Calu3 (cell line): Measurements from ENCODE around the gene ZFYVE27. TPM values are rescaled to one million over a fixed set of nuclear protein-coding genes. Genes with fewer than 3 reads are reported as not detected.

Experiments used
- BruUV-seq: library from RNA; stranded (reverse); fragments of 400-500 nt; replicated peaks from 2 replicates; lab custom pipeline; 2021; lab: Mats Ljungman, UMichigan
- CTCF ChIA-PET: fragments of 300-600 bp; sonication (Branson Sonifier 250); formaldehyde crosslinking; loops from one replicate; lab custom pipeline; 2022; ENCODE audit warnings: antibody characterized with exemption; lab: Charles Lee
- DNase-seq: peaks from one replicate; pipeline ENCODE4 v3.0.0; 2022
- H3K27ac Mint-ChIP-seq: one replicate; pipeline ENCODE4 v1.8.0; 2022; ENCODE audit warnings: mixed read lengths; ENCODE audit not compliant: unreplicated experiment
- H3K27me3 Mint-ChIP-seq: one replicate; pipeline ENCODE4 v1.8.0; 2022; ENCODE audit warnings: mixed read lengths; ENCODE audit not compliant: unreplicated experiment
- H3K36me3 Mint-ChIP-seq: one replicate; pipeline ENCODE4 v1.8.0; 2022; ENCODE audit warnings: mild to moderate bottlenecking, moderate library complexity, mixed read lengths; ENCODE audit not compliant: insufficient read depth, unreplicated experiment
- H3K4me1 Mint-ChIP-seq: one replicate; pipeline ENCODE4 v1.8.0; 2022; ENCODE audit warnings: mild to moderate bottlenecking, low read depth, mixed read lengths; ENCODE audit not compliant: unreplicated experiment
- H3K4me3 Mint-ChIP-seq: one replicate; pipeline ENCODE4 v1.8.0; 2022; ENCODE audit warnings: mild to moderate bottlenecking, low read depth, moderate library complexity, mixed read lengths; ENCODE audit not compliant: unreplicated experiment
- H3K9me3 Mint-ChIP-seq: one replicate; pipeline ENCODE4 v1.8.0; 2022; ENCODE audit warnings: low read depth, mixed read lengths; ENCODE audit not compliant: unreplicated experiment
- intact Hi-C: fragments of 100-400 bp; cut with micrococcal nuclease; formaldehyde crosslinking; loops from one replicate; pipeline ENCODE4 v1.10.0; 2022; ENCODE audit not compliant: unreplicated experiment
- total RNA-seq: library from RNA; stranded (reverse); gene quantifications from 2 replicates; pipeline ENCODE4 v1.2.3, GENCODE V29; 2022
- TF ChIP-seq, protein P1 (sequence below): fragments of 200-600 bp; IDR thresholded peaks from one replicate; pipeline ENCODE4 v1.8.0; 2022; ENCODE audit warnings: antibody characterized with exemption; ENCODE audit not compliant: unreplicated experiment

Gene ZFYVE27
- total RNA-seq, 1 experiment from 2014 or later = 28.3 TPM

GRCh38 chr10:97759158-97759887 is 22.4 kb downstream of the ZFYVE27 start:
- no TSS peak for BruUV-seq
- H3K27ac Mint-ChIP-seq = no peak overlapping the region
- H3K4me1 Mint-ChIP-seq = no peaks in the 10 kb centered on the region
- TF ChIP-seq, protein P1, sequence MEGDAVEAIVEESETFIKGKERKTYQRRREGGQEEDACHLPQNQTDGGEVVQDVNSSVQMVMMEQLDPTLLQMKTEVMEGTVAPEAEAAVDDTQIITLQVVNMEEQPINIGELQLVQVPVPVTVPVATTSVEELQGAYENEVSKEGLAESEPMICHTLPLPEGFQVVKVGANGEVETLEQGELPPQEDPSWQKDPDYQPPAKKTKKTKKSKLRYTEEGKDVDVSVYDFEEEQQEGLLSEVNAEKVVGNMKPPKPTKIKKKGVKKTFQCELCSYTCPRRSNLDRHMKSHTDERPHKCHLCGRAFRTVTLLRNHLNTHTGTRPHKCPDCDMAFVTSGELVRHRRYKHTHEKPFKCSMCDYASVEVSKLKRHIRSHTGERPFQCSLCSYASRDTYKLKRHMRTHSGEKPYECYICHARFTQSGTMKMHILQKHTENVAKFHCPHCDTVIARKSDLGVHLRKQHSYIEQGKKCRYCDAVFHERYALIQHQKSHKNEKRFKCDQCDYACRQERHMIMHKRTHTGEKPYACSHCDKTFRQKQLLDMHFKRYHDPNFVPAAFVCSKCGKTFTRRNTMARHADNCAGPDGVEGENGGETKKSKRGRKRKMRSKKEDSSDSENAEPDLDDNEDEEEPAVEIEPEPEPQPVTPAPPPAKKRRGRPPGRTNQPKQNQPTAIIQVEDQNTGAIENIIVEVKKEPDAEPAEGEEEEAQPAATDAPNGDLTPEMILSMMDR = peak; percentile 71
- intact Hi-C loops = loop anchor here (1.0 to 5.0 kb wide), 2 partner anchors 110 to 268 kb away; no protein-coding TSS in a partner anchor
- peak; percentile 71 for DNase-seq
- H3K9me3 Mint-ChIP-seq = no peaks in the 10 kb centered on the region
- H3K4me3 Mint-ChIP-seq = no peak overlapping the region
- CTCF ChIA-PET = no interaction called here
- no peaks in the 10 kb centered on the region for H3K27me3 Mint-ChIP-seq
- H3K36me3 Mint-ChIP-seq = peaks cover 13% of the 10 kb centered on the region

- TF ChIP-seq, protein P1 = no peak
- intact Hi-C loops = loop anchor here (1.0 to 5.0 kb wide), 2 partner anchors 109 to 267 kb away; no protein-coding TSS in a partner anchor
- Mint-ChIP-seq H3K27ac (no peak overlapping the region), H3K27me3 (no peaks in the 10 kb centered on the region), H3K9me3 (no peaks in the 10 kb centered on the region), H3K4me3 (no peak overlapping the region), H3K4me1 (no peaks in the 10 kb centered on the region), H3K36me3 (peaks cover 10% of the 10 kb centered on the region)
- no TSS peak for BruUV-seq
- DNase-seq = no peak
- CTCF ChIA-PET = no interaction called here
These were observed 23.0 kb downstream of the ZFYVE27 start for GRCh38 chr10:97759946-97760345.

DNA sequence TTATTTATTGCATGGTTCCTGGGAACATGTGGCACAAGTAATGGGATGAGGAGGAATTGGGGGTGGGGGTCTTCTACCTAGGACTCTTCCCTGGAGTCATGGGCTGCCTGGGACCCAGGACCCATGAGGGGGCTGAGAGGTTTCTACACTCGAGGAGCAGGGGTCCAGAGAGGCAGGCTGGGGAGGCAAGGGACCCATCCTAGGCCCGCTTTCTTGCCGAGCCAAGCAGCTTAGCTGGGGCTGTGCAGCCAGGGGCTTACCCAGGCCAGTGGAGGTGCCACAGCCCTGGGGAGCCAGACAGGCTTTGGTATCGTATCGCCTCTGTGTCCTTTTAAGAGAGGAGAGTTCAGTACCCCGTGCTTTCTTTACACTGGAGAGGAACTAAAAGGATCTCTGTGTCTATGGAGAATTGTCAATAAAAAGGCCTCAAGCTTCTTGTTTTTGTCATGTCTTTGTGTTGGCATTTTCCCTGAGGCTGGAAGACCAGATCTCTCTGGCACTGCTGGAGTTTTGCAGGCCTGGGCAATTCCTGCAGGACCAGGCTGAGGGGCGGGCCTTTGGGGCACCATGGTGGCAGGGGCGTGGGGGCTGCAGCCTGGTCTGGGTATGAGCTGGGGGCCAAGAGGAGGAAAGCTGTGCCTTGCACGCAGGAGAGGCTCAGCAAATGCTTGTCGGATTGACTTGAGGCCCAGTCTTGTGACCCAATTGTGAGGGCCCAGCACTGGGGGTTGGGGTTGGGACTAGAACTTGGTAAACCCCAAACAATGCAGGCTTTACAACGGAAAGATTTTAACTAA is 23.7 kb downstream of the ZFYVE27 start:
- Mint-ChIP-seq H3K36me3 (peaks cover 6% of the 10 kb centered on the region), H3K27ac (no peak overlapping the region), H3K9me3 (no peaks in the 10 kb centered on the region), H3K4me3 (no peak overlapping the region), H3K4me1 (no peaks in the 10 kb centered on the region), H3K27me3 (no peaks in the 10 kb centered on the region)
- CTCF ChIA-PET = no interaction called here
- BruUV-seq = no TSS peak
- intact Hi-C loops = no loop called here
- no peak for DNase-seq
- TF ChIP-seq, protein P1 = no peak

- DNase-seq = no peak
- intact Hi-C loops = no loop called here
- CTCF ChIA-PET = no interaction called here
- Mint-ChIP-seq H3K9me3 (no peaks in the 10 kb centered on the region), H3K27me3 (no peaks in the 10 kb centered on the region), H3K27ac (no peak overlapping the region), H3K4me1 (no peaks in the 10 kb centered on the region), H3K4me3 (no peak overlapping the region), H3K36me3 (peaks cover 6% of the 10 kb centered on the region)
- BruUV-seq = no TSS peak
- TF ChIP-seq, protein P1 = no peak
These were observed 24.5 kb downstream of the ZFYVE27 start for GRCh38 chr10:97761331-97761865.
